GM12891 (cell line): Measurements from ENCODE around the gene ZNF862.

ENCODE experiments used
- PAX5 ChIP-seq: IDR thresholded peaks from 2 replicates; pipeline ENCODE4 v1.6.1; 2011; ENCODE audit warnings: low read length, moderate library complexity, mild to moderate bottlenecking; ENCODE audit not compliant: insufficient read depth, severe bottlenecking
- POLR2A ChIP-seq: IDR thresholded peaks from 2 replicates; pipeline ENCODE4 v1.6.1; 2011; ENCODE audit warnings: low read depth, low read length, control low read depth
- POLR2AphosphoS5 ChIP-seq: IDR thresholded peaks from 2 replicates; pipeline ENCODE4 v1.6.1; 2011; ENCODE audit warnings: low read depth, low read length, control low read depth
- POU2F2 ChIP-seq: IDR thresholded peaks from 2 replicates; pipeline ENCODE4 v1.6.1; 2011; ENCODE audit warnings: low read depth, mild to moderate bottlenecking, control low read depth, low read length, moderate library complexity
- SPI1 ChIP-seq: IDR thresholded peaks from 2 replicates; pipeline ENCODE4 v1.6.1; 2011; ENCODE audit warnings: low read depth, low read length, control low read depth
- TAF1 ChIP-seq: IDR thresholded peaks from 2 replicates; pipeline ENCODE4 v1.6.1; 2011; ENCODE audit warnings: low read depth, low read length, control low read depth

DNA sequence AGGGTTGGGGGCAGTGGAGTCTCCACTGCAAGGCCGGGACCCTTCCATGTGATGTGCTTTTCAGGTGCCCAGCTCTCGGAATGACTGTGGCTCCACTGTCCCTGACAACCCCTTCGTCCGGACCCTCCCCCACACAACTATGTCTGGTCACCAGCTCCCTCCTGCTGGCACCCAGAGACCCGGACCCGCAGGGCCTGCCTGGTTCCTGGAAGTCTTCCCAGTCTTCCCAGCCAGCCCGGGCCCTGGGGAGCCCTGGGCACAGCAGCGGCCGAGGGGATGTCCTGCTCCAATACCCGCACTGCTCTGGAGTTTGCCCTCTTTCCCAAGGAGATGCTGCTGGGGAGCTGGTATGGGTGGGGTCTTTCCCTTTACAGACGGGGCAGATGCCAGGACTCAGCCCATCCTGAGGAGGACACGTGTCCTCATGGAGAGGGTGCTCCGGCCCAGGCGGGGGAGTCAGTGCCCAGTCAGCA, 41.1 kb downstream of the ZNF862 start:
- TF ChIP-seq POLR2A = no peak
- no peak for TF ChIP-seq POLR2AphosphoS5
- no peak for TF ChIP-seq TAF1
- TF ChIP-seq SPI1 = no peak
- TF ChIP-seq PAX5 = no peak
- no peak for TF ChIP-seq POU2F2
